Osteocyte (in vitro differentiated cells): ENCODE results near the gene HTR3D. TPM values are rescaled to one million over a fixed set of nuclear protein-coding genes. Genes with fewer than 3 reads are reported as not detected.

Source experiments
- DNase-seq: peaks from one replicate; pipeline ENCODE4 v3.0.0; 2021; ENCODE audit warnings: mixed read lengths; ENCODE audit not compliant: unreplicated experiment; ENCODE audit errors: extremely low spot score
- H3K27ac Mint-ChIP-seq: one replicate; pipeline ENCODE4 v1.8.0; 2021; ENCODE audit warnings: mild to moderate bottlenecking, mixed read lengths; ENCODE audit not compliant: unreplicated experiment
- H3K27me3 Mint-ChIP-seq: one replicate; pipeline ENCODE4 v1.8.0; 2021; ENCODE audit warnings: mixed read lengths; ENCODE audit not compliant: unreplicated experiment
- H3K36me3 Mint-ChIP-seq: one replicate; pipeline ENCODE4 v1.8.0; 2021; ENCODE audit warnings: mixed read lengths; ENCODE audit not compliant: unreplicated experiment
- H3K4me1 Mint-ChIP-seq: one replicate; pipeline ENCODE4 v1.8.0; 2021; ENCODE audit warnings: mixed read lengths; ENCODE audit not compliant: unreplicated experiment
- H3K4me3 Mint-ChIP-seq: one replicate; pipeline ENCODE4 v1.8.0; 2021; ENCODE audit warnings: mild to moderate bottlenecking, moderate library complexity, mixed read lengths; ENCODE audit not compliant: unreplicated experiment
- H3K9me3 Mint-ChIP-seq: one replicate; pipeline ENCODE4 v1.8.0; 2021; ENCODE audit warnings: mixed read lengths; ENCODE audit not compliant: unreplicated experiment
- CTCF ChIP-seq: fragments of 200-600 bp; sonication (generic); IDR thresholded peaks from 2 replicates; pipeline ENCODE4 v1.5.0; 2021; ENCODE audit warnings: antibody characterized with exemption, mild to moderate bottlenecking, moderate library complexity
- total RNA-seq: library from RNA; stranded (reverse); gene quantifications from 2 replicates; pipeline ENCODE4 v1.2.1, GENCODE V29; 2021

The HTR3D gene
- total RNA-seq, 1 donor from 2014 or later, result not detected

- TF ChIP-seq CTCF, result no peak
- no peaks in the 10 kb centered on the region for H3K36me3 Mint-ChIP-seq
- DNase-seq, result no peak
- no peak overlapping the region for H3K27ac Mint-ChIP-seq
- no peaks in the 10 kb centered on the region for H3K9me3 Mint-ChIP-seq
- no peaks in the 10 kb centered on the region for H3K4me1 Mint-ChIP-seq
- H3K4me3 Mint-ChIP-seq, result no peak overlapping the region
- H3K27me3 Mint-ChIP-seq, result peaks cover 21% of the 10 kb centered on the region
Observed at GRCh38 chr3:184042617-184043016, 11.1 kb downstream of the HTR3D start.

DNA sequence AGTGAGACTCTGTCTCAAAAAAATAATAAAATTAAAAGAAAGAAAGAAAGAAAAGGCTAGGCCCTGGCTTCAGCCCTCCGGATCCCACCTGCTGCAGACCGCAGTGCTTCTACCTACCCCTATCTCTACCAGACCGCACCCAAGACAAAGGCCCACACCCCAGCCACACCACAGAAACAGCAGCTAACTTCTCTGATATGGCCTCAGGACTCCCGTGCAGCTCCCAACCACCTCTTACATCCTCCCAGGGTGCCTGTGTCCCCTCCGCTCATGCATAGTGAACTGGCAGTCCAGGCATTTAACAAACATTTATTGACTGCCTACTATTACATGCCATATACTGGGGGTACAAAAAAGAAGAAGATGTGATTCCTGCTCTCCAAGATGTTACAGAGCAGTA is 14.5 kb downstream of the HTR3D start:
- no peaks in the 10 kb centered on the region for H3K9me3 Mint-ChIP-seq
- no peak overlapping the region for H3K27ac Mint-ChIP-seq
- peaks cover 17% of the 10 kb centered on the region for H3K27me3 Mint-ChIP-seq
- TF ChIP-seq CTCF, result no peak
- H3K4me1 Mint-ChIP-seq, result no peaks in the 10 kb centered on the region
- no peak for DNase-seq
- no peak overlapping the region for H3K4me3 Mint-ChIP-seq
- H3K36me3 Mint-ChIP-seq, result no peaks in the 10 kb centered on the region

DNA sequence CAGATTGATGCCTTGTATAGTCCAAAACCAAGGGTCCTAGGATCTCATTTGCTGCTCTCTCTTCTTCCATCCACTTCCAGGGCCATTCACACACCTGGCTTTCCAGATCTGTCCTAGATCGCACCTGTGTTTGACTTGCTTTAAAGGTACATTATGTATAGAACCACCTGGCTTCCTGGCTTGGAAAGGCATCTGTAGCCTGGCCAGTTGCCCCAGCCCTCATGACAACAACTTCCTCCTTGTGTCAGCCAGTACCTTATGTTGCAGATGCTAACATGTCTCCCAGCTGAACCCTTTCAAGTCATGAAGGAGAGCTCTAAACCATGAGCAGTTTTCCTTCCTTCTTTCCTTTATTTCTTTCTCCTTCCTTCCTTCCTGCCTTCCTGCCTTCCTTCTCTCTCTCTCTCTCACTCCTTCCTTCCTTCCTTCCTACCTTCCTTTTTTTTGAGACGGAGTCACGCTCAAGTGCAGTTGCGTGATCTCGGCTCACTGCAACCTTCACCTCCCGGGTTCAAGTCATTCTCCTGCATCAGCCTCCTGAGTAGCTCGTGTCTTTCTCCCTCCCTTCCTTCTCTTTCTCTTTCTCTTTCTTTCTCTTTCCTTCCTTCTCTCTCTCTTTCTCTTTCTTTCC is 18.8 kb downstream of the HTR3D start:
- Mint-ChIP-seq H3K36me3 (no peaks in the 10 kb centered on the region), H3K4me3 (no peak overlapping the region), H3K4me1 (no peaks in the 10 kb centered on the region), H3K27ac (no peak overlapping the region), H3K27me3 (peaks cover 31% of the 10 kb centered on the region), H3K9me3 (no peaks in the 10 kb centered on the region)
- TF ChIP-seq CTCF, result no peak
- DNase-seq, result no peak

DNA sequence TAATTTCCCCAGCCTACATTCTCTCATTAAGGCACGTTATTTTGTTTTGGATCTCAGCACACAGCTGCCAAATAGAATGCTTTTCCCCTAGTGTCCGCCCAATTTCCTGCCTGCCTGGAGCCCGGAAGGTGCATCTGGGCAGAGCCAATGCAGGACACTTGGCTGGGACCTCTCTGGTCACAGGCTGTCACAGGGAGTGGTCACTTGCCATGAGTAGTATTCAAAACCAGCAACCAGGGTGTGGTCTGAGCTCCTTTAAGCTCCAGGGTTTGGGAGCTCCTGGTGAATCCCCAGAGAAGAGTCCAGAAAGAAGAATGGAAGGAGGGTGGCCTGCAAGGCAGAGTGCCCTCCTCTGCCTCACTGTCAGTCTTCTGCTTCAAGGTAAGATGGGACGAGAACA is 21.2 kb downstream of the HTR3D start, which contains the start of gene HTR3C:
HTR3C (plus strand) TSS at position 281 of the 400 bp plus-strand sequence; CDS start at position 315, 34 bp downstream.
- H3K9me3 Mint-ChIP-seq, result no peaks in the 10 kb centered on the region
- no peaks in the 10 kb centered on the region for H3K4me1 Mint-ChIP-seq
- peaks cover 33% of the 10 kb centered on the region for H3K27me3 Mint-ChIP-seq
- TF ChIP-seq CTCF, result no peak
- H3K27ac Mint-ChIP-seq, result no peak within 1 kb of the TSS
- DNase-seq, result no peak
- H3K4me3 Mint-ChIP-seq, result no peak within 1 kb of the TSS
- H3K36me3 Mint-ChIP-seq, result no peaks in the 10 kb centered on the region

DNA sequence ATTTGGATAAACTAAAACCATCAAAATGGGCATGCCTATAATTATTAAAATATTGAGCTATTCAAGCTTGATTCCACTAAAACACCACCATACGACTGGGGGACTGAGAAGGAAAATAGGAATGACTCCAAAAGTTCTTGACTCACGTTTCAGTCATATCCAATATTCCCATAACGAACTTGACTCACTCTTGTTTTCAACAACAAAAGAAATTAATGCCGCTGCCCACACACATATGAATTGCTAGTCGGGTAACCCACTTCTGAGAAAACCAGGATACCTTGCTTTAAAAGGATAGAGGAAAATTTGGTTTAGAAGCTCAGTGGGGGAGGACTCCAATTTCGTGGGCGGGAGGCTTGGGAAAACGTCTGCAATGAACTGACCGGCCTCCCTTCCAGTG is 26.5 kb downstream of the HTR3D start:
- no peak overlapping the region for H3K4me3 Mint-ChIP-seq
- H3K27me3 Mint-ChIP-seq, result peaks cover 26% of the 10 kb centered on the region
- H3K36me3 Mint-ChIP-seq, result no peaks in the 10 kb centered on the region
- H3K4me1 Mint-ChIP-seq, result no peaks in the 10 kb centered on the region
- no peak for DNase-seq
- no peaks in the 10 kb centered on the region for H3K9me3 Mint-ChIP-seq
- no peak for TF ChIP-seq CTCF
- H3K27ac Mint-ChIP-seq, result no peak overlapping the region
